GM10248 (cell line): ENCODE results near the gene PRKCA.

Source experiments
- CTCF ChIA-PET: fragments of 300-600 bp; sonication (Branson Sonifier 250); formaldehyde crosslinking; extraction: SDS; loops from one replicate; lab custom pipeline; 2021; ENCODE audit warnings: antibody characterized with exemption; lab: Yijun Ruan, JAX
- POLR2A ChIA-PET: fragments of 350-650 bp; sonication (Branson Sonifier 250); formaldehyde crosslinking; extraction: SDS; loops from one replicate; lab custom pipeline; 2020; ENCODE audit warnings: antibody characterized with exemption; lab: Yijun Ruan, JAX
- DNase-seq: peaks from one replicate; pipeline ENCODE4 v3.0.0; 2012; ENCODE audit errors: extremely low spot score
- CTCF ChIP-seq: IDR thresholded peaks from 2 replicates; pipeline ENCODE4 v1.5.1; 2012; ENCODE audit warnings: mild to moderate bottlenecking, low read depth; ENCODE audit errors: extremely low read depth, missing control alignments, control extremely low read depth

Gene PRKCA

DNA sequence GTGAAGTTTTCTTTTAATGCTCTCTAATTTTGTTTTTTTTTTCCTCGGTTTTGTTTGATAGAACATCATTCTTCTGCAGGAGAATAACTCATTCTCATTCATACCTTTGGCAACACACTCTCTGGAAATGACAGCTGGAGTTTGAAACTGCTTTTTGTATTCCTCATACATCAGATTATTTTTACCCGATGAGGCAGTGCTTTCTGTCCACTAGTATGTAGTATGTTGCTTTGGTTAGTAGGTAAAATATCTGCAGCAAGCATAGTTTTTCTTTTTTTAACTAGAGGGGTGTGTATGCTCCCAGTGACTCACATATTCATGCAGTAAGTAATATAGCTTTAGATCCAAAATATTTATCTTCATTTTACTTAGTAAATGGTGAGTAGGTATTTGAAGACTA is 6.4 kb downstream of the PRKCA start:
- DNase-seq: no peak
- ChIA-PET POLR2A (no interaction called here), CTCF (no interaction called here)
- no peak for TF ChIP-seq CTCF

- TF ChIP-seq CTCF: no peak
- ChIA-PET POLR2A (no interaction called here), CTCF (no interaction called here)
- no peak for DNase-seq
Measured at GRCh38 chr17:66309793-66310192, 7.4 kb downstream of the PRKCA start.

GRCh38 chr17:66310528-66311148 is 8.2 kb downstream of the PRKCA start:
- no peak for DNase-seq
- TF ChIP-seq CTCF: no peak
- ChIA-PET CTCF (interaction anchor here (1.0 kb wide), 1 partner anchor 12 kb away, joined by 3 read pairs; no protein-coding TSS in a partner anchor), POLR2A (no interaction called here)

DNA sequence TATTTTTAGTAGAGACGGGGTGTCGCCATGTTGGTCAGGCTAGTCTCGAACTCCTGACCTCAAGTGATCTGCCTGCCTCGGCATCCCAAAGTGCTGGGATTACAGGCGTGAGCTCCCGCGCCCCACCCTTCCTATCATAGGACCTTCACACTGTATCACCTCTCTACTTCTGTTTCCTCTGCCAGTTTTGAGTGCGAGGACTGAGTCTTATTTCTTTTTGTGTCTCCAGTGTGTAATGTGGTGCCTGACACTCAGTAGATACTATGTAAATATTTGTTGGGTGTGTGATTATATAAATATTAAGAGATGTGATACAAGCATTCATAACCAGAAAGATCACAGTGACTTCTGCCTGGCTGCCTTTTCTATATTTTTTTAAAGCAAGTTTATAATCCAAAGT is 10.5 kb downstream of the PRKCA start:
- POLR2A ChIA-PET: no interaction called here
- no peak for TF ChIP-seq CTCF
- CTCF ChIA-PET: interaction anchor here (1.1 to 1.5 kb wide), 2 partner anchors 39 to 210 kb away, joined by 3 to 4 read pairs; no protein-coding TSS in a partner anchor
- DNase-seq: no peak

DNA sequence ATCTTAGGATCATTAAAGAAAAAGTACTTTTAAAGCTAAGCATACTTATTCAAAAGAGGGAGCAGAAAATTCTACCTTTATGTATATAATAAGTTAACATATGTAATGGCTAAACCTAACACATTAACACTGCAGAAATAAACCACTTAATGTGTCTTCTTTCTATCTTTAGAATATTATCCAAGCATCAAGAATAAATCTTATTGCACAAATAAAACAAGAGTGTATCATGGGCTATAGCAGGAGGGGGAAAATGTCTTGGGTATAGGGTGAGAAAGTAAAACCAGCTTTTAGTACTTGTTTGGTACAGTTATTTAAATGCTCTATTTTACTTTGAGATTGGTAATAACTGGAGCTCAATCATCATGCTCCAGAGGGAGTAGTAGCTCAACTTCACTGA is 10.9 kb downstream of the PRKCA start:
- TF ChIP-seq CTCF: no peak
- CTCF ChIA-PET: interaction anchor here (1.5 kb wide), 1 partner anchor 40 kb away, joined by 4 read pairs; no protein-coding TSS in a partner anchor
- DNase-seq: no peak
- POLR2A ChIA-PET: no interaction called here

DNA sequence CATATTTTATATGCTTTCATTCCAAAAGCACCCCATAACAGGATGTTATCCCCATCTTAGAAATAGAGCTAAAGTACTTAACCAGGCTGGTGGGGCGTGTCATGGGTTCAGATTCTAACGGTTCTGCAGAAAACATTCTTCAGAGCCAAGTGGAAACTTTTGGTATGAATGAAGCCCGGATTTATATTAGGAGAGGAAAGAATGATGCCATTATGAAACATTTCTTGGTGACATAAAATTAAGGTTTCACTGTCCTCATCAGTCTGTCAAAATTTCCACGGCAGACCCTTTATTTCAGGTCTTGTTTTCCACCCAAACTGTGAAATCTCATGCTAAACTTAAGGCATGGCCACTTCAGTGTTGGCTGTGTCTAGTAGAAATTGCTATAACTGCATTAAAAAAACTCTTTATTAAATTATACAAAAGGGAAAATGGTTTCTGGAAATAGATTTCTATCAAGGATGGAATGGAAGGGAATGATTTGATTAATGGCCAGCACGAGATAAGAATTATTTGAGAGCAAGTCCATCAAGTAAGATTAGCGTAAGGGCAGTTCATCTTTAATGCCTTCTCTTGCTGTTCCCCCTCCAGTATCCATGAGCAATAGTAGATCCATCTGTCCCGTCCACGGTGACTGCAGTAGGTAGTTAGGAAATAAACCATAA is 11.7 kb downstream of the PRKCA start:
- TF ChIP-seq CTCF: no peak
- no peak for DNase-seq
- POLR2A ChIA-PET: interaction anchor here (0.5 kb wide), 1 partner anchor 27 kb away, joined by 3 read pairs; no protein-coding TSS in a partner anchor
- CTCF ChIA-PET: no interaction called here
